Liver (tissue), 9 donors: ENCODE measurements around the gene OTOG. TPM values are rescaled to one million over a fixed set of nuclear protein-coding genes. Genes with fewer than 3 reads are reported as not detected.

Experiments used
- DNase-seq: peaks from one replicate; pipeline ENCODE4 v3.0.0-alpha.2; 2017; ENCODE audit warnings: low spot score
- H3K27ac ChIP-seq, 2 donors: one replicate each; pipeline ENCODE4 v1.7.0; 2013; ENCODE audit warnings: inconsistent platforms in 2 of 2, low read length in 2 of 2, control low read depth in 1 of 2, low read depth in 1 of 2, mild to moderate bottlenecking in 1 of 2
- H3K27me3 ChIP-seq, 4 donors: one replicate each; pipeline versions ENCODE4 v1.6.1 to v1.7.0; 2013; ENCODE audit warnings: low read length in 3 of 4, inconsistent platforms in 1 of 4, mild to moderate bottlenecking in 1 of 4, moderate library complexity in 1 of 4; ENCODE audit not compliant: control insufficient read depth in 4 of 4, insufficient read depth in 4 of 4
- H3K36me3 ChIP-seq, 4 donors: one replicate each; pipeline versions ENCODE4 v1.6.1 to v1.7.0; 2013; ENCODE audit warnings: low read length in 3 of 4, mild to moderate bottlenecking in 3 of 4, low read depth in 1 of 4, moderate library complexity in 1 of 4; ENCODE audit not compliant: control insufficient read depth in 4 of 4, insufficient read depth in 3 of 4
- H3K4me1 ChIP-seq, 4 donors: one replicate each; pipeline versions ENCODE4 v1.6.1 to v1.7.0; 2013; ENCODE audit warnings: low read length in 3 of 4, mild to moderate bottlenecking in 3 of 4, moderate library complexity in 1 of 4; ENCODE audit not compliant: control insufficient read depth in 4 of 4, insufficient read depth in 4 of 4
- H3K4me3 ChIP-seq, 3 donors: one replicate each; pipeline versions ENCODE4 v1.6.1 to v1.7.0; 2013; ENCODE audit warnings: low read length in 3 of 3, control low read depth in 1 of 3, low read depth in 1 of 3, mild to moderate bottlenecking in 1 of 3
- H3K9ac ChIP-seq, 2 donors: one replicate each; pipeline ENCODE4 v1.7.0; 2013; ENCODE audit warnings: low read length in 2 of 2, mild to moderate bottlenecking in 2 of 2, moderate library complexity in 2 of 2, control low read depth in 1 of 2, low read depth in 1 of 2
- H3K9me3 ChIP-seq, 4 donors: one replicate each; pipeline versions ENCODE4 v1.6.1 to v1.7.0; 2013; ENCODE audit warnings: low read length in 3 of 4; ENCODE audit not compliant: control insufficient read depth in 4 of 4
- CTCF ChIP-seq: fragments of 150-350 bp; IDR thresholded peaks from 2 replicates; pipeline ENCODE4 v1.5.1; 2017; ENCODE audit warnings: improper control_type of control experiment, low read depth, low read length; ENCODE audit not compliant: missing input control
- EGR1 ChIP-seq, 2 donors: IDR thresholded peaks; 2 replicates each; pipeline ENCODE4 v1.6.1; 2016 to 2018; ENCODE audit warnings: antibody characterized with exemption in 2 of 2, low read depth in 2 of 2
- FOXA1 ChIP-seq: IDR thresholded peaks from 2 replicates; pipeline ENCODE4 v1.6.1; 2016; ENCODE audit warnings: antibody characterized with exemption
- FOXA2 ChIP-seq: IDR thresholded peaks from 2 replicates; pipeline ENCODE4 v1.6.1; 2016; ENCODE audit warnings: antibody characterized with exemption
- HNF4A ChIP-seq, 2 donors: conservative IDR thresholded peaks; 2 replicates each; pipeline ENCODE4 v1.6.1; 2016; ENCODE audit warnings: antibody characterized with exemption in 2 of 2, mild to moderate bottlenecking in 2 of 2
- JUND ChIP-seq, 2 donors: IDR thresholded peaks; 2 replicates each; pipeline ENCODE4 v1.6.1; 2016; ENCODE audit warnings: antibody characterized with exemption in 2 of 2
- MAX ChIP-seq: IDR thresholded peaks from 2 replicates; pipeline ENCODE4 v1.6.1; 2016; ENCODE audit warnings: antibody characterized with exemption
- NR2F2 ChIP-seq: IDR thresholded peaks from 2 replicates; pipeline ENCODE4 v1.6.1; 2016; ENCODE audit warnings: antibody characterized with exemption
- RAD21 ChIP-seq, 2 donors: IDR thresholded peaks; 2 replicates each; pipeline ENCODE4 v1.6.1; 2016; ENCODE audit warnings: antibody characterized with exemption in 2 of 2, mild to moderate bottlenecking in 2 of 2
- REST ChIP-seq: IDR thresholded peaks from 2 replicates; pipeline ENCODE4 v1.6.1; 2016; ENCODE audit warnings: antibody characterized with exemption, mild to moderate bottlenecking
- RXRA ChIP-seq, 2 donors: IDR thresholded peaks; 2 replicates each; pipeline ENCODE4 v1.6.1; 2017 to 2018; ENCODE audit warnings: antibody characterized with exemption in 2 of 2, mild to moderate bottlenecking in 1 of 2
- SP1 ChIP-seq: IDR thresholded peaks from 2 replicates; pipeline ENCODE4 v1.6.1; 2018; ENCODE audit warnings: antibody characterized with exemption, mild to moderate bottlenecking
- TAF1 ChIP-seq: conservative IDR thresholded peaks from 2 replicates; pipeline ENCODE4 v1.6.1; 2016; ENCODE audit warnings: antibody characterized with exemption, mild to moderate bottlenecking
- YY1 ChIP-seq: IDR thresholded peaks from 2 replicates; pipeline ENCODE4 v1.6.1; 2016; ENCODE audit warnings: antibody characterized with exemption, mild to moderate bottlenecking
- ZBTB33 ChIP-seq: IDR thresholded peaks from 2 replicates; pipeline ENCODE4 v1.6.1; 2016; ENCODE audit warnings: antibody characterized with exemption
- WGBS: extraction: QIAGEN DNeasy Blood & Tissue Kit; methylation state at CpG from one replicate; pipeline ENCODE4 v1.1.7; 2013; 5-methylcytosine and 5-hydroxymethylcytosine counted together
- polyA plus RNA-seq, 2 donors: library from polyadenylated mRNA; stranded (reverse) in 1 of 2; unstranded in 1 of 2; fragments of 200-250 nt in 1 of 2; fragments of >200 nt in 1 of 2; fragmentation: Nextera tagmentation in 1 of 2; extraction: Ambion mirVana in 1 of 2; gene quantifications; one replicate each; pipeline versions ENCODE4 v1.2.1 to v1.2.3, GENCODE V29; 2013 to 2015
- total RNA-seq, 2 donors: library from RNA; depleted of rRNA; stranded (reverse); fragments of >200 nt; gene quantifications; one replicate each; pipeline ENCODE4 v1.2.3, GENCODE V29; 2014
- donor health status: healthy.
- donor health status: healthy.
- donor health status: healthy.
- donor health status: healthy.
- donor health status: healthy.

OTOG gene
- total and polyA plus RNA-seq, 4 donors, result not detected

- WGBS, result 57% methylated on average over 3 of the region's 3 CpGs
- H3K27ac ChIP-seq, result no peak overlapping the region
- H3K9ac ChIP-seq, result no peak overlapping the region
- no peak for TF ChIP-seq FOXA2
- TF ChIP-seq CTCF, result no peak
- no peak for TF ChIP-seq HNF4A (conservative IDR thresholded peaks at IDR 0.05)
- H3K4me1 ChIP-seq, result no peaks in the 10 kb centered on the region
- no peaks in the 10 kb centered on the region for H3K27me3 ChIP-seq
- DNase-seq, result no peak
- H3K36me3 ChIP-seq, result no peaks in the 10 kb centered on the region
- no peak overlapping the region for H3K4me3 ChIP-seq
- no peaks in the 10 kb centered on the region for H3K9me3 ChIP-seq
These were observed 35.5 kb upstream of the OTOG start for GRCh38 chr11:17511571-17511970.

- no peak overlapping the region for H3K27ac ChIP-seq
These were observed 35.0 kb upstream of the OTOG start for GRCh38 chr11:17512101-17512500.

GRCh38 chr11:17513853-17514252 is 33.2 kb upstream of the OTOG start:
- no peak for DNase-seq
- H3K27ac ChIP-seq, result no peak overlapping the region
- 85% methylated on average over 1 of the region's 1 CpG for WGBS
- TF ChIP-seq REST (no peak), MAX (no peak), JUND (IDR thresholded peaks at IDR 0.05) (no peak), RXRA (IDR thresholded peaks at IDR 0.05) (no peak), TAF1 (no peak), YY1 (no peak), EGR1 (IDR thresholded peaks at IDR 0.05; ENCODE audit: low read depth in 2 of 2) (no peak), ZBTB33 (no peak), FOXA2 (no peak), RAD21 (IDR thresholded peaks at IDR 0.05) (no peak), HNF4A (conservative IDR thresholded peaks at IDR 0.05) (no peak), NR2F2 (no peak), FOXA1 (no peak), SP1 (no peak)

More at GRCh38 chr11:17512101-17512500, 35.0 kb upstream of the OTOG start:
- no peak overlapping the region for H3K9ac ChIP-seq
- no peak for TF ChIP-seq EGR1 (IDR thresholded peaks at IDR 0.05; ENCODE audit: low read depth in 2 of 2)
- no peak for TF ChIP-seq CTCF
- TF ChIP-seq RXRA (IDR thresholded peaks at IDR 0.05), result no peak
- no peak for TF ChIP-seq HNF4A (conservative IDR thresholded peaks at IDR 0.05)
- no peaks in the 10 kb centered on the region for H3K36me3 ChIP-seq
- no peak for DNase-seq
- WGBS, result 44% methylated on average over 2 of the region's 2 CpGs
- H3K27me3 ChIP-seq, result no peaks in the 10 kb centered on the region
- no peaks in the 10 kb centered on the region for H3K9me3 ChIP-seq
- no peaks in the 10 kb centered on the region for H3K4me1 ChIP-seq
- H3K4me3 ChIP-seq, result no peak overlapping the region

More at GRCh38 chr11:17513853-17514252, 33.2 kb upstream of the OTOG start:
- Histone ChIP-seq H3K9ac (no peak overlapping the region), H3K4me3 (no peak overlapping the region), H3K9me3 (no peaks in the 10 kb centered on the region), H3K27me3 (no peaks in the 10 kb centered on the region), H3K36me3 (no peaks in the 10 kb centered on the region), H3K4me1 (no peaks in the 10 kb centered on the region)
